ENCODE measurements around the gene OLA1. TPM values are rescaled to one million over a fixed set of nuclear protein-coding genes. Genes with fewer than 3 reads are reported as not detected.
A peak's percentile ranks its signal among the peaks of the same experiment; 100 is the strongest.

OLA1 gene
- total and polyA plus RNA-seq, 9 of the 15 experiments (the other 6 are each of a cell fraction or from before 2014, with no cell fraction given) = 208 to 353 (median 225) TPM

GRCh38 chr2:174166261-174166660, 82.1 kb downstream of the OLA1 start (continued):
- no peak for TF ChIP-seq CHAMP1 (IDR thresholded peaks at IDR 0.05)

GRCh38 chr2:174161490-174161889, 86.8 kb downstream of the OLA1 start:
- TF ChIP-seq EP300 (IDR thresholded peaks at IDR 0.05; ENCODE audit: low read length) (no peak), ZNF384 (IDR thresholded peaks at IDR 0.05; ENCODE audit: low read depth, low read length) (0 out of 2 replicates have a peak, but pooled peaks have one; percentile 53), PHF21A (IDR thresholded peaks at IDR 0.05; ENCODE audit: borderline replicate concordance, low read depth) (no peak), ZFP91 (CRISPR knock-in tag; IDR thresholded peaks at IDR 0.05) (0 out of 2 replicates have a peak, but pooled peaks have one; percentile 40)
- Histone ChIP-seq H3K9ac (ENCODE audit: insufficient read depth in 1 of 2, low read depth in 2 of 2, low read length in 2 of 2) (no peak overlapping the region), H4K20me1 (replicated peaks; ENCODE audit: control insufficient read depth, insufficient read depth, low read length) (no peaks in the 10 kb centered on the region), H3K79me2 (ENCODE audit: control insufficient read depth, insufficient read depth, low read length) (peaks cover 55% of the 10 kb centered on the region), H3K27ac (ENCODE audit: extremely low read depth, low read depth, low read length) (no peak overlapping the region), H3K4me2 (ENCODE audit: insufficient read depth, low read length) (no peak overlapping the region), H2AFZ (ENCODE audit: low read depth, low read length) (no peak overlapping the region), H3K36me3 (ENCODE audit: control insufficient read depth, insufficient read depth, low read length) (no peaks in the 10 kb centered on the region), H3K4me1 (replicated peaks in 1 of 2; ENCODE audit: control insufficient read depth in 2 of 2, insufficient read depth in 2 of 2, low read length in 2 of 2) (peaks cover 0 to 2% of the 10 kb centered on the region in 2 experiments; a peak in 2 of 5 replicates), H3K9me1 (ENCODE audit: control insufficient read depth, insufficient read depth, low read length) (no peaks in the 10 kb centered on the region), H3K4me3 (no peak overlapping the region), H3K27me3 (ENCODE audit: control insufficient read depth in 2 of 2, insufficient read depth in 2 of 2, low read length in 2 of 2) (no peaks in the 10 kb centered on the region), H3K9me3 (replicated peaks; ENCODE audit: control insufficient read depth, insufficient read depth, low read depth, low read length) (no peaks in the 10 kb centered on the region)
- in situ Hi-C loops (cut with MboI) = no loop called here
- no TSS peak for BruUV-seq (replicated peaks)
- WGBS (ENCODE audit: insufficient coverage, low coverage, missing lambda C conversion rate) = 63% methylated on average over 3 of the region's 3 CpGs
- intact Hi-C loops (cut with micrococcal nuclease) = no loop called here
- no peak for DNase-seq (ENCODE audit: extremely low read depth in 1 of 4, low spot score in 3 of 4)
- no peak for ATAC-seq
- no peak for FAIRE-seq
- ChIA-PET CTCF (ENCODE audit: low intra/inter-chr PET ratio) (no interaction called here), POLR2A (interaction anchor here (1.0 to 2.0 kb wide), 2 partner anchors 11 to 16 kb away, joined by 3 to 8 read pairs; no protein-coding TSS in a partner anchor)

Measured in K562 (cell line).